Left renal pelvis (tissue), 4 donors: ENCODE data around the gene WWOX. TPM values are rescaled to one million over a fixed set of nuclear protein-coding genes. Genes with fewer than 3 reads are reported as not detected.

Source experiments
- DNase-seq, 4 donors: peaks; one replicate each; pipeline ENCODE4 v3.0.0-alpha.2; 2013; ENCODE audit warnings: low read depth in 4 of 4, low spot score in 3 of 4
- polyA plus RNA-seq, 4 donors: library from polyadenylated mRNA; unstranded; fragments of 120-200 nt; gene quantifications; one replicate each; pipeline ENCODE4 v1.2.1, GENCODE V29; 2013; ENCODE audit not compliant: insufficient read length in 4 of 4

The WWOX gene
- polyA plus RNA-seq, 4 donors: 19.6 to 43.2 (median 39.7) TPM

DNA sequence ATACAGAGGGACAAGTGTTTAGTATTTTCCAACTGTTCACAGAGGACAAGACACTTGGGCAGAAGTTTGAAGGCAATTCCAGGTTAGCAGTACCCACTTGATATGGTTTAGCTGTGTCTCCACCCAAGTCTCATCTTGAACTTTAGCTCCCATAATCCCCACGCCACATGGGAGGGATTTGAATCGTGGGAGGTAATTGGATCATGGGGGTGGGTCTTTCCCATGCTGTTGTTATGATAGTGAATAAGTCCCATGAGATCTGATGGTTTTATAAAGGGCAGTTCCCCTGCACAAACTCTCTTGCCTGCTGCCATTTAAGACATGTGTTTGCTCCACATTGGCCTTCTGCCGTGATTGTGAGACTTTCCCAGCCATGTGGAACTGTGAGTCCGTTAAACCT, 832.2 kb downstream of the WWOX start:
- no peak for DNase-seq

DNA sequence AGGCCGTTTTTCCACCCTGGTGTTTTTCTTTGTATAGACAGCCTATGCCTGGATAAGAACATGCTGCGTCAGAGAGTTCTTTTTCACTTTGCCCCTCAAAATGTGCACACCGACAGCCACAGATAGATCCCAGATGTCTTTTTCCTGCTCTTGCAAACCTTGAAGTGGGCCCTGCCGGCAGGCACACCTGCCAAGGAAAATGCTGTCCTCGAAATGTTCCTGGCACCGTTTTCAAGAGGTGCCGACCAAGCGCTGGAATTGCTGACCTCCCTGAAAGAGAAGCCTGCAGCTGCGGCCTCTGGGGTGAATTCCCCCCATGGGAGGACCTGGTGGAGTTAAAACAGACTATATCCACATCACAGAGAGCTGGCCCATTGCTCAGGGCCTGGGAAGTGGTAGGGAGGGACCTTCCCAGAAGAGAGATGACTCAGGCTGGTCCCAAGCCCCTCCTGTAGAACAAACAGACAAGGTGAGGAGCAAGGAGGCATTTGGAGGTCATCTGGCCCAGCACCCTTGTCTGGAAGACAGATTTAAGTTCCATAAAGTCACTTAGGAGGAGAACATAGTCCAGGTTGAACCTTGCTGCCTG, 833.0 kb downstream of the WWOX start:
- no peak for DNase-seq

DNA sequence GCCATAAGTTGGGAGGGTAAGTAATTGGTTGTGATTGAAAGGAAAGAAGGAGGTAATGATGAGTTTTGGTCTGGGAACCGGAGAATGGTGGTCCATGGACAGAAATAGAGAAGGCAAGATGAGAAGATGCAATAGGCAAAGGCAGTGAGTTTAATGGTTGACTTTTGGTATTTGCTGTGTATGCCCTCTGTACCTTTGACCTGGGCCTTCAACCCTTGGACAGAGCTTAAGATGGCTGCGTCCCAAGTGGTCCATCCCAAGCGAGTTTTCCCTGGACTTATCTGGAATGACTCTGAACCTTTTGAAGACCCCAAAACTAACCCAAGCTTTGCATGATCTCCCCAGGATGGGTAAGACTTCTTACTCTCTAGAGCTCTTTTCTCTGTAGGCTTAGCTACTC, 836.6 kb downstream of the WWOX start:
- no peak for DNase-seq

DNA sequence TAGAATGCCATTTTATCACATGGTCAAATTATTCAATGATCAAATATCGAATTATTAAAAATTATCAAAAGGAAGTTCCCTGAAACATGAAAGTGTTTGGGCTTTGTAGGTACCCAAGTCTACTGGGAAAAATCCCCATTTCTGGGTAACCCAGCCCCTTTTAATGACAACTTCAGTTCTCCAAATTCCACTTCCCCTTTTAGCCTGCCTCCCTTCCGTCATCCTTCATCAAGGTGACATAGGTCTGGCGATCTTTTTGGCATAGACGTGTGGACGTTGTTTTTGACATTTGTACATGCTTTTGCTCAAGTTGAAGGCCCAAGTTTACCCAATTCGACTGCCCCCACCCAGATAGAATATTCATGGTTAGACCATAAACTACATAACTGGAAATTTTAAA, 840.1 kb downstream of the WWOX start:
- no peak for DNase-seq

DNA sequence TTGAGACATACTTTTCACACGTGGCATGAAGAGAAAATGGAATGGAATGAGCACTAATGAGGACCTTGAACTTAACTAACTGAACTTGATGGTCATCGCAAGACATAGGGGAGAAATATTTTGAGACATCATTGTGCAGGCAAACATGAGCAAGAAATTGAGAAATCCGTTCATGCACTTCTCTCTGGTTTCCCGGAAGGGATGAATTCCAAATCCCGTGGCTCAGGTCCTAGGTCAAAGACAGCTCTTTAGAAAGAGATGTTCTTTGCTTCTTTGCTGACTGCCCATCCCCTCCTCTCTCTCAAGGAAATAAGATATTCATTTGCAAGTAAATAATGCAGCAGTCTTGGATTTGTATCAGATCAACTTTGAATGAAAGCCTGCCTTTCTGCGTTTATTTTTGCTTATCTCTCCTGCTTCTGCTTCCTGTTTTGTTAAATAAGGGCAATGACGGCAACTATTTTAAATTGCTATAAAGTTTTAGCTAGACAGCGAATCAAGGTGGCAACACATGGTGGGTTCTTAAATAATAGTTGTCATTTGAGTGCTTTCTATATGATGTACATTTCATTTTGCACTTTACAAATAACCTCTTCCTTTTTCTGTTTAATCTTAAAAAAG, 843.3 kb downstream of the WWOX start:
- no peak for DNase-seq

DNA sequence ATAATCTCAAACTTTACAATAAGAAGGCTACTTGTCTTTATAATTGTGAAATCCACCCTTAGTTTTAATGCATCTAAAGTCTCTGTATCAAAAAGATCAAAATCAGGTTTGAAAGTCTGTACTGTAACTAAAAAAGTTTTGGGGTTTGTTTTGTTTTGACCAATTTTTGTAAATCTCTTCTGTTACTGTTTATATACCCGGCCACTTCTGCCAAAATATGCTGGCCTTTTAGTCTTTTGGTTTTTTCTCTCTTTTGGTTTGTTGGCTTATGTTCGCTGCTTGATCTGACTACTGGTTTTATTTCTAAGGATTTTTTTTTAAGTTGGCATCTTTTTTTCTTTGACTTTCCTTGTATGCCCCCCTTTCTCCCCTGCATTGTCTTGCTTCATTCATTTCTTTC, 845.9 kb downstream of the WWOX start:
- no peak for DNase-seq

DNA sequence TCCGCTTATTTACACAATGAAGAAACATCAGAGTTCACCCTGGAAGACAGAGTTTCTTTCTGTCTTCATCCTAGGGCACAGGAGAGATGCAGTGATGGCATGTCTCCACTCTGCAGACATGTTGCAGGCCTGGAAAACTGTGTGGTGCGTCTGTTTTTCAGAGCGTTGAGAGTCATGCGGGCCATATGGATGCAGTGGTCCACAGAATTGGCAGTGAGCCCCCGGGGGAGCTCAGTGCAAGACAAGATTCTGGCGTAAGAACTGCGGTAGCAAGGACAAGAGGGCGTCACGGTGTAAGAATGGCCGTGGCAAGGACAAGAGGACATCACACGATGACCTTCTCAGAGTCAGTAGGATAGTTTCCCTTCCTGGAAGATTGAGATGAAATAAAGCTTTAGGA, 847.1 kb downstream of the WWOX start:
- DNase-seq: no peak

DNA sequence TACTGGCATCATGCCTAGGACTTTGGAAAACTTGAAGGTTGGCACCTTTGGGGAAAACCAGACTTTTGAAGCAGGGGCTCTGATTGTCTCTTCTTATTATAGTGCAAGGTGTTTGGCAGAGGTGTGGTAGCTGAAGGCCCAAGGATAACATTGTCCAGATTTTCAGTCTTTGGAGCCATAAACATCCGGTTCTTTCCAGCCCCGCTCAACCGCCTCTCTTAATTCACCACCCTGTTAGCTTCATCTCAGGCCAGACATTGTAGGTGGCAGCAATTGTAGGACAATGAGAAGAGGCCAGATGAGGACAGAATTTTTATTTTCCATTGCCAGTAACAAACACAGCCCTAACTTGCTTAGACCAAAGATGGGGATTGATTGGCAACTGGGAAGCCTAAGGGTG, 851.3 kb downstream of the WWOX start:
- no peak for DNase-seq

DNA sequence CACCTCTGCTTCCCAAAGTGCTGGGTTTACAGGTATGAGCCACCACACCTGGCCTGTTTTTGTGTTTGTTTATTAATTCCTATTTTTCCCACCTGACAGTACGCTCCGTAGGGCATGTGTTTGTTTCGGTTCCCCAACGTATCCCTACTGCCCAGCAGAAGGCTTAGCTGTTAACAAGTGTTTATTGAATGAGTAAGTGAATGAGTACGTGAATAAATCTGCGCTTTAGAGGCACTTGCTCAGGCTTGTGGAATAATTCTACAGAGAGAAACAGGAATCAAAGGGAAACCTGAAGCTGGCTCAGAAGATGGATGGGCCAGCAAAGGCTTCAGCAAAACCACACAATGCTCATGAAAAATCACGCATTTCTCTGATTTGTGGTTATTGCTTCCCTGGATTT, 853.2 kb downstream of the WWOX start:
- DNase-seq: no peak

DNA sequence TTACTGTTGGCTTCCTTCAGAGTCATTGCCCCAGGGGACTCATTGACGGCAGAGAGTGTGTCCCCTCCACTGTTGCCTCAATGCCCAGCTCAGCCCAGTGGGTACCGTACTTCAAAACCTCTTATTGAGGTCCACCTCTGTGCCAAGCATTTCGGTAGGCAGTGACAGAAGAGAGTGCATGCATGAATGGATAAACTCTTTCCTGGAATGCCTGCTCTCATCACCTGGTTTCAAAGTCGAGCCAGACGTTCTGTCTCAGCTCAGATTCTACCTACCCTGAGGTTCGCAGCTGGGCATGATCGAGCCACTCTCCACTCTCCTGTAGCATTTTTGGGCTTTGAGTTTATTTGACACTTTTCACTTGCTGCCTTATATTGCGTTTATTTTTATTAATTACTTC, 854.1 kb downstream of the WWOX start:
- DNase-seq: no peak

DNA sequence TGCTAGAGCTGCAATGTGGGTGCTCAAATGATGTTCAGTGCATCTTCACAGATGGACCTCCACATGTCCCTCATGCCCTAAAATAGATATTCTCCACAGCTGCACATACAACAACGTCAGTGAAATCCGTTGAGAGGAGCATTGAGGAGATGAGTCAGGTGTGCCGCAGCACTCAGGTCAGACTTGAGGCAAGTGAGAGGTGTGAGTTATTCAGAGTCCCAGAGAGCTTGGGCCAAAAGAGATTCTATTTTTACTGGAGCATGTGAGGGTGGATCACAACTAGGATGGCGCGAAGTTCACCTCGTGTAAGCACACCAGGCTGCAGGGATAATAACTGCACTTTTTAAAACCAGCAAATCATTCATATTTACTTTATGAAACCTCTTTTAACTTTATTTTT, 855.8 kb downstream of the WWOX start:
- no peak for DNase-seq

DNA sequence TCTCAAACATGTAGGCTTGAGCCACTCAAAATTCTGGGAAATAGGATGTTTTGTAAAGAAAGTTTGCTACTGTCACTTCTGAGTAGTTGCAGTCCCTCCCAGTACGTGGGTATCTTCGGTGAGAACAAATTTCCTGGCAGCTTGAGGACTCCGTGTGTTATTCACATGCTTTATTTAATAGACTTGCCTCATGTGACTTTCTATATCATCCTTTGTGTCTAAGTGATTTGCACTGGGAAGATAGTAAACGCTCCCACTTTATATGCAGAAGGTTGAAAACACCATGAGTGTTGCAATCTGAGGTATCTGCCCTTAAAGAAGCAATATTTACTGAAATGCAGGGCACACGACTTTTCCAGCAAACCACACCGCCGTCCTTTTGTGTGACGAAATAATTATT, 857.4 kb downstream of the WWOX start:
- no peak for DNase-seq

DNA sequence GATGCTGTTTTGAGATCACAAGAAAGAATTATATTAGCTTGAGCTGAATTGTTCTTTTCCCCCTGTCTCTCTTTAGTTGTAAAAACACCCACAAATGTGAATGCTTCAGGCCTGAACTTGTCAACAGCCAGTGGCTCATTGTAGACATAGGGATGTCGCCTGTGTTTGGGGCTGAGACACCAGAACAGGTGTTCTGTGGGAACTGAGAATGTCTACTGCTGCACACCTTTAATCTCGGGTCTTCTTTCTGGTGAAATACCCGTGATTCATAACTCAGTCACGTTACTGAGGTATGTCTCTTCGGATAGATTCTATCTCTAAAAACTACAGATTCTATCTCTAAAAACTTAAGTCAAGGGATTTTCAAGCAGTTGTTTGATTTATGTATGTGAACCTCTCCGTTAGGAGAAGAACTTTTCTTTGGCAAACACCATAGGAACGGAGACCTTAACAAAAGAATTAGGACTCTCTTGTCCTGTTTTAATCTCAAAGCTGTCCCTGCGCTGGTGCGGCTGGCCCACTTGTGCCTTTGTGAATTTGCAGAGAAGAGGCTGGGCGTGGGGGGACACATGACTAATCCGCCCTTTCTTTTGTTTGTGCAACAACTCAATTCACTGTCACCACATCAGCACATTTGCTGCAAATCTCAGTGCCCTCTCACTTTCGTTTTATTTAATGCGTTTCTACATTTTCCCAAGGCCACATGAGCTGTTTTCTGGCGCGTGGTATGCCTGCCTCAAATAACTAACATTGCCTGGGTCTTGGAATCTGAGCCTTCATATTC, 858.1 kb downstream of the WWOX start:
- no peak for DNase-seq

DNA sequence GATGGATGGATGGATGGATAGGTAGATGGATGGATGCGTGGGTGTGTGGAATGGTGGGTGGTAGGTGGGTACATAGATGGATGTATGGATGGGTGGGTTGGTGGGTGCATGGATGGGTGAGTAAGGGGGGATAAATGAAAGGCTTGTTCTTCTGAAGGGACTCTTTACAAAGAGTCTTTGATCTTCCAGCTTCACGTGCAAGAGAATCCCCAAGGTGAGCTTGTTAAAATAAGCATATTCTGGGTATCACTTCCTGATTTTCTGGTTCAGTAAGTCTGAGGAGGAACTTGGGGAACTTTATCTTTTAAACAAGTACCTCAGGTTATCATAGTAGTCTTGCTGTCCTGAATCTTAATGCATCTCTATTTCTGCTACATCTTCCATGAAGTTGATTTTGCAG, 862.0 kb downstream of the WWOX start:
- DNase-seq: no peak

DNA sequence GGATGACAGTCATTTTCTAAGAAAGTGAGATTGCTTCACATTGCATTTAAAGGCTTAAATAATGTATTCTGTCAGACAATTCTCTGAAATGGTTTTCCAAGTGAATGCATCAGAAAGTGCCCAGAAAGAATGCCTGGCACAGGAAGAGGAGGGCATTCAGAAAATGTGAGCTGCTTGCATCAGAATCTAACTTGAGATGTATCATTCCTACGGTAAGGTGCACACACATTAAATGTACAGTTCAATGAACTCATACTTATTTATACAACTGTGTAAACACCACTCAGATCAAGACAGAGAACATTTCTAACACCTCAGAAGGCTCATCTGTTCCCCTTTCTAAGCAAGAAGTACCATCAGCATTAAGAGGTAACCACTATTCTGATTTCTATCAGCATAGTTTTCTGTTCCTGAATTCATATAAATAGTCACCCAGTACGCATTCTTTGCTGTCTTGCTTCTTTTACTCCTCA, 863.0 kb downstream of the WWOX start:
- DNase-seq: no peak

DNA sequence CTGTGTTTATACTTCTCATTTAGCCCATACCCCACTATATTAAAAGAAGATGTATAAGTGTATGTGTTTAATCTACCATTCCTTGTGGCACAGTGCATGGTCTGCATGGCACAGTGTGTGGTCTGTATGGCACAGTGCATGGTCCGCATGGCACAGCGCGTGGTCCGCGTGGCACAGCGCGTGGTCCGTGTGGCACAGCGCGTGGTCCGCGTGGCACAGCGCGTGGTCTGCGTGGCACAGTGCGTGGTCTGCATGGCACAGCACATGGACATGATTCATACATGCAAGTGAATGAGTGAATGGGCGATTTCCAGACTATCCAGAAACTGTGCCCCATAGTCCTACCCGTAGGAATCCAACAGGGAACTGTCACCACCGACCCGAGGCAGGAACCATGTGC, 868.5 kb downstream of the WWOX start:
- DNase-seq: no peak

DNA sequence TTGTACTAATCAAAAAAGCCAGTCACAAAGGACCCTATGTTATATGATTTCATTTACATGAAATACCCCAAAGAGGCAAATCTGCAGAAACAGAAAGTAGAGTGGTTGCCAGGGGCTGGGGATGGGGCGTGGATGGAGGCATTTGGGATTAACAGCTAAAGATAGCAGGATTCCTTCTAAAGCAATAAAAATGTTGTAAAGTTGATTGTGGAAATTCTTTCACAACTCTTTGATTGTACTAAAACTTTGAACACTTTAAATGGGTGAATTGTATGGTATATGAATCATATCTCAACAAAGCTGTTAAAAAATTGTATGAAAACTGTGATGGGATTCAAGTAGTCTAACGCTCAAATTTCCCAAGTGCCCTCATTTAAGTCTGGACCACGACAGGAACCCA, 870.3 kb downstream of the WWOX start:
- no peak for DNase-seq

DNA sequence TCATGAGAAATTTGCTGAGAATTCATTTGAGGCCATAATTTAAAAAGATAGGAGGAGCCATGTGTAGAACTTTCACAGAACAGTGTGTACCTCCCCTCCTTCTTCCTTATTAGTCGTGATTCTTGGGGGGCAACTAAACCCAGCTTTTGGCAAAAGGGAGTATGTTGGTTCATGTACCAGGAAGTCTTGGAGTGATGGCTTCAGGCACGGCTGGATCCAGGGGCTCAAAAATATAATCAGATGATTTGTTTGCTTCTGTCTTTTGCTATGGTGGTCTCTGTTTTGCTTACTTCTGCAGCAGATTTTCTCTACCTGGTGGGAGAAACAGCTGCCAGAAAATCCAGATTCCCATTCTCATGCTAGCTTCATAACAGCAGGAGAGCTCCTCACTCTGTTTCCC, 871.2 kb downstream of the WWOX start:
- DNase-seq: no peak

DNA sequence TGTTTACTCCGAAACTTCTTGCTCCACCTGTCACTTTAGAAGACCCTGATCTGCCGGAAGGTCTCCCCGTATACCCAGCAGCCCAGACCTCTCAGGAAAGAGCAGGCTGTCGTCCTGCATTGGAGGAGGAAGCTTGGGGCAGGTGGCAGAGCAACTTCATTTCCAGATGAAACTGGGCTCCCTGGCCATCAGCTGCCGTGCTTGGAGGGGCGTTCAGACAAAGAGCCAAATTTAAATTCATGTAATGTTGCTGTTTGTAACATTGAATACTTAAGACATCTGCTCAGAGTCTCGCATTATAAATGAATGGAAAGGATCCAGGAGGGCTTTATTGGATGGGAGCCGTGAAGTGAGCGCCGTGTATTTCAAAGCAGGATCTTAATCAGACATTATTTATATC, 872.6 kb downstream of the WWOX start:
- DNase-seq: no peak

DNA sequence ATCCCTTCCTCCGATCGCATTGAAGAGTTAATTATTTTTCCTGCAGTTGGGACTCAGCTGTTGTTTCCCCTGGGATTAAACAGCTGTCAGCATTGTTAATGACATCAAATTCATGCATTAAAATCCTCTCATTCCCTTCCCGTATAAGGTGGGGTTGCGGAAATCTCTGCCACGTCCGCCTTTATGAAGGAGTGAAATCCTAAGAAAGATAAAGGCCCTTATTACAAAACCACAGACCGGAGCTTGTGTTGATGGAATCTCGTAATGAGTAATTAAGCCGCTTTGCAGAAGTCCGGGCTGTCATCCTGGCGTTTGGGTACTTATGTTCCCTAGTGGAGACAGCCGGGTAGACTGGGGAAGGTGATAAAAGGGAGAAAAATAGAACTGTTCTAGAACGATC, 873.5 kb downstream of the WWOX start:
- DNase-seq: no peak

DNA sequence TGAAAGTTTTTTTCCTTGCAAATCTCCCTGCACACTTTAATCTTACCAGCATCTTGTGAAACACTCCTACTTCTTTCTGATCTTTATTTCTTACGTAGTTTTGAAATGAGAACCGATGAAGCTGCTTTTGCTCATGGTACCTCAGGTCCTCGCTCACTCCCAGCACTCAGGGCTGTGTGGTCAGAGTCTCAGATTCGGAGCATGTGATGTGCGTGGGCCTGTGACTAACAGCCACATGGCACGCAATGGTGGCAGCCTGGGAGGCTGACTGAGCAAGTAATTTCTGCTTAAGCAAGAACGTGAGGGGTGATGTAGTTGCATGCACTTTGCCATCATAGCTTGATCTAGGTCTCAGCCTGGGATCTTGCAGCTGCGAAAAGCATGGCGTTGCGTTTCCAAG, 876.8 kb downstream of the WWOX start:
- no peak for DNase-seq

DNA sequence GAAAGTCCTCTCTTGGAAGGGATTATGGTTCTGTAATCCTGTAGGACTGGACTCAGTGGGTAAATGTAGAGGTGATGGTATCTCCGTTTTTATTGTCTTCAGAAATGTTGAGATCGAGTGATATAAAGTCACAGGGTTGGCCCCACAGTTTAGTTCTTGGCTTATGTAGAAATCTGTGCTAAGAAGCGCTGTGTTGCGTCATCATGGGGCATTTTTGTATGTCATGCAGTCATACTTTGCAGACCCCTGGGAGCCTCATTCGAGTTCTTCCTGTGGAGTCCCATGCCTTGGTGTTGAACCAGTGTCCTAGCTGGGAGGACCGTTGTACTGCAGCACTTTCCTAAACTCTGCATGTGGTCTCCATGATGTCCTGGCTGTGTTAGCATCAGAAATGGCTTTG, 881.4 kb downstream of the WWOX start:
- DNase-seq: no peak
